Hematopoietic multipotent progenitor cell treated with erythropoietin and hydrocortisone succinate and interleukin-3 and kit ligand, for 4 days (in vitro differentiated cells): Measurements from ENCODE around the gene SP3.

Experiments used
- DNase-seq: peaks from one replicate; pipeline ENCODE4 v3.0.0-alpha.2; 2015

The SP3 gene

DNA sequence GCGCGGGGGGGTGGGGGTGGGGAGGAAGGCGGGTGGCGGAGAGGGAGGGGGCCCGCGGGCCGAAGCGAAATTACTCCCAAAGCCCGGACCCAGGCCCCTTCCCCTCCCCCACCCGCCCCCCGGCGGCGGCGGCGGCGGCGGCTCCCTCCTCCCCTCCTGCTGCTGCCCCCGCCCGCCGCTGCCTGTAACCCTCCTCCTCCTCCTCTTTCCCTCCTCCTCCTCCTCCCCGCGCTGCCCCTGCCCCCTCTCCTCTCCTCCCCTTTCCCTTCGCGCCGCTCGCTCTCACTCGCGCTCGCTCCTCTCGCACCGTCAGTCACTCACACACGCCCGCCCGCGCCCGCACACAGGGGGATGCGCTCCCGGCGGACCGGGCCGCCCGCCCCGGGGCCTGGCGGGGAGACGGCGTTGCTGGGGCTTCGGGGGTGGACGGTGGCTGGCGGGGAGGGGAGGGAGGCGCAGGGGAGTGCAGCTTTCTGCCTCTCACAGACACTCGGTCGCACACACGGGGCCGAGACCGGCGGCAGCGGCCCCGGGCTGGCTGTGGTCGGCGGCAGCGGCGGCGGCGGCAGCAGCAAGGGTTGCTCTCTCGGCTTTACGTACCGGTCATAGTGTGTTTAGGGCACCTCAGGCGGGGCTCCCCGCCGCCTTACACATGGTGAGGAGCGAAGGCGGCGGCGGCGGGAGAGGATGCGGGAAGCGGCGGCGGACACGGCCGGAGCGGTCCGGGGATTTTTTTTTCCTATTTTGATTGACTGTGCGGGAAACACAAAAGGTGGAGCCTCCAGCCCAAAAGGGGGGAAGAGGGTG, 405 bp downstream of the SP3 start:
- DNase-seq, result peak; percentile 97

GRCh38 chr2:173963817-173964564, 1.2 kb downstream of the SP3 start:
- peak; percentile 97 for DNase-seq

DNA sequence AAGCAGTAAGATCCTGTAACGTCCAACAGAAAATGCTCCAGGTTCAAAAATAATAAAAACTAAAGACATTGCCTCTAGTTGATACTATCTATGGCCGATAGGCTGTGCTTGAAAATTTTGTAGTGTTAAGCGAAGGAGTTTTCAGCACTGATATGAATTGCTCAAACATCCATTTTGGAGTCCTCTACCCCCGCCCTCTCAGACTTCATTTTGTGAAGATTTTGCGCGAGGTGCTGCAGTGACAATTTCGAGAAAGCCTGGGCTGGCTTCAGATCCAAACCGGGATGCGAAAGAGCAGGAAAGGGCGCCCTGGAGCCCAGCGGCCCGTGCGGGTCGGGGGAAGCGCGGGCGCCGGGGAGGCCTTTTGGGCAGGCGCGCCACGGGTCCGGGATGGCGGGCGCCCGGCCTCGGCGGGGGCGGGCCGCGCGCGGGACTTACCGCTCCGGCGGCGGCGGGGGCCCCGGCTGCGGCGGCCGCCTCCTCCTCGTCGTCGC, 1.8 kb downstream of the SP3 start:
- DNase-seq, result peak; percentile 91

DNA sequence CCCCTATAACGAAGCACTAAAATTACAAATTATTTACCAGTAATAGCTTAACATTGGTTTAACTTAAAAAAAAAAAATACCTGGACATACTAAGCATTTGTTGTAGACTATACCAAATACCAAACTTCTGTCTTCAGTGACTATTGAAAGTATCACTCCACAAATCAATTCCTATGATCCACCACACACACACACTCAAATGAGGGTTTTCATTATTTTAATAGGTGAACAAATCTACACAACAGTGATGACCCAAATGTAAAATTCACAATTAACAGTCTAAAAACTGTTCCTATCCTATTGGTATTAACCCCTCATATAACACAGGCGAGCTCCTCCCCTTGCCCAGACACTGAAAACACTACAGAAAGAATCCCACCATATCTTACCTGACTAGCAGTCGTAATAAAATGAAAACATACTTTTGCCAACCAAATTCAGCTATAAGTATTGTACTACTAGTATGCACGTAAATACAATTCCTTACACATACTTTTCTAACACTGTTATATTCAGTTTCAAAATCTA, 2.5 kb downstream of the SP3 start:
- DNase-seq, result peak; percentile 52

DNA sequence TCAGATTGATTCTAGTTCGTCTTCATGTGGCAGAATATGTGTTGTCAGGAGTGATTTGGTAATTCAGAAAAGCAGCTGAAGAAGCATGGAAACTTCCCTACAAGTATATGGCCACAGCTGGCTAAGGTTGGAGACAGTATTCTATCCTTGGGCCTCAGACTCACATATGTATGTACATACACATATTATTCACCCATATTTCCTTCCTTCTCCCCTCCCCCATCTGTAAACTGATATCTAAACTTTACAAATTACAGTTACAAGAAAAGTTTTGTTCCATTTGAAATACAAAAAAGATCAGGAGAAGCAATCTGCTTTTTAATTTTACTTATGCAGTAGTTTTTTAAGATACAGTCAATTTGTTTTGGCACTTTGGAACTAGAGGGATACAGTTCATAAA, 3.1 kb downstream of the SP3 start:
- DNase-seq, result peak; percentile 49

DNA sequence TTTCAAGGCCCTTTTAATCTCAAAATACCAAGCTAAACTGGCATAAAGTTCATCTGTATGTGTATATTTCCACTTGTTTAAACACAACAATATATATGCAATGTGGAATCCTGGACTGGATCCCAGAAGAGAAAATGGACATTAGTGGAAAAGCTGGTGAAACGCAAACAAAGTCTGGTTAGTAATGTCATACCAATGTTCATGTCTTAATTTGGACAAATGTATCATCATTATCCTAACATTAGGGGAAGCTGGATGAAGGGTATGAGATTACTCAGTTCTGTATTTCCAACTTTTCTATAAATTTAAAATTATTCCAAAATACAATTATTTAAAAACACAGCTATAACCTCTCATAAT, 3.8 kb downstream of the SP3 start:
- no peak for DNase-seq

DNA sequence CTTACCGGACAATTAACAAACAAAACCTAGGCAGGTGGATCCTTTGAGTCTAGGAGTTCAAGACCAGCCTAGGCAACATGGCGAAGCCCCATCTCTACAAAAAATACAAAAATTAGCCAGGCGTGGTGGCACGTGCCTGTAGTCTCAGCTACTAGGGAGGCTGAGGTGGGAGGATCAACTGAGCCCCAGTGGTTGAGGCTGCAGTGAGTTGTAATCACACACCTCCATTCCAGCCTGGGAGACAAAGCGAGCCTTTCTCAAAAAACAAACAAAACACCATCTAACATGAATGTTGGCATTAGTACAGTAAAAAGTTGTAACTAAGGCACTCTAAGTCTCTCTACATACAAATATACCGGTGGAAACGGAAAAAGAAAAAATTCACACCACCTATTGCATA, 5.3 kb downstream of the SP3 start:
- DNase-seq, result no peak

DNA sequence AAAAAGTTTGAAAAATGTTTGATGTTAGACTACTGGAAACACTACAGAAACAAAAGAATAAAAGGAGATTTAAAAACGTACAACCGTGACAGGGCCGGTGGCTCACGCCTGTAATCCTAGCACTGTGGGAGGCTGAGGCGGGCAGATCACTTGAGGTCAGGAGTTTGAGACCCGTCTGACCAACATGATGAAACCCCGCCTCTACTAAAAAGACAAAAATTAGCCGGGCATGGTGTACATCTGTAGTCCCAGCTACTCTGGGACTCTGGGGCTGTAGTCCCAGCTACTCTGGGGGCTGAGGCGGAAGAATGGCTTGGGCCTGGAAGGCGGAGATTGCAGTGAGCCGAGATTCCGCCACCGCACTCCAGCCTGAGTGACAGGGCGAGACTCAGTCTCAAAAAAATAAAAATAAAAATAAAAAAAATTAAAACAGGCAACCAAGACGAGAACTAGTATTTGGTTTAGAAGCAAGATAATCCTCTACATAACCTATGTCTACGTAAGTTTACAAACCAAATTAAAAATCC, 5.8 kb downstream of the SP3 start:
- no peak for DNase-seq

DNA sequence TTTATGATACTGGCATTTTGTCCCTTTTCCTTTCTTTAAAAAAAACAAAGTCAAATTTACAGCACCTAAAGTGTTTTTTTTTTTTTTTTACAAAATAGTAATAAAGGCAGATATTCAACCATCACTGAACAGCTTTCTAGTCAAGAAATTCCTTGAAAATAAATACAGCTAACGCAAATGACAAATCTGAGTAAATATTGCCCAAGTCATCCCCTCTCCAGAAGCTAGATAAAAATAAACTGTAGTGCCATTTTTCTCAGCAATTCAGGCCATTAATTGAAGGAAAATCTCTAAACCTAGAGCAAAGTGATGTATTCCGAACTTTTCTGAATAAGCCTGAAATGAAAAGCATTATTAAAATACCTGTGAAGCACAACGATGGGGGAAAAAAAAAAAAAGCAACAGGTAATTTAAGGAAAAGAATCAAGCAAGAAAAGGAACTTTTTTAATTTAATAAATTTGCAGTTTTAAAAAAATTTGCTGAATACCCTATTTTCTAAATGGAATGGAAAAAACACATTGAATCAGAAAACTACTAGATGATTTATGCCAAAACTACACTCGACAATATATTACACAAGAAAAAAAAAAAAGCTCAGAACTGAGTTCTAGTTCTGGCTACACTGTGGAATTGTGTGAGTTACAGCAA, 6.9 kb downstream of the SP3 start:
- DNase-seq, result no peak

- DNase-seq, result no peak
Observed at GRCh38 chr2:173957517-173957916, 7.7 kb downstream of the SP3 start.

- DNase-seq, result no peak
Observed at GRCh38 chr2:173956454-173956853, 8.7 kb downstream of the SP3 start.

GRCh38 chr2:173955867-173956266, 9.3 kb downstream of the SP3 start:
- DNase-seq, result no peak

DNA sequence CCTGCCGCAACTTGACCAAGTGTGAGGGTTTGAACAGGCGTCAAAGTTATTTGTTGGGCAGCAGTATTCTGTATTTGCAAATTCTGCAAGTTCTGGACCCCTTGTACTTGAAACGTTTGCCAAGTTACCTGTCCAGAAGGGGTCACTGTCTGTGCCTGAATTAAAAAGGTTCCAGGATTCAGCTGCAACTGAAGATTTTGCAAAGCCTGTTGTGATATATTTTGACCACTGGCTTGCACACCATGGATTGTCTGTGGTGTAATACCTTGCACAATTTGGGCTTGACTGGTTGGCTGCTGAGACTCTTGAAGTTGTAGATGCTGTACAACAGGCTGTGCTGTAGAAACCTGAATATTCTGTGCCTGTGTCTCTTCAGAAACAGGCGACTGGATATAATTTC, 10.2 kb downstream of the SP3 start:
- DNase-seq, result peak; percentile 38

DNA sequence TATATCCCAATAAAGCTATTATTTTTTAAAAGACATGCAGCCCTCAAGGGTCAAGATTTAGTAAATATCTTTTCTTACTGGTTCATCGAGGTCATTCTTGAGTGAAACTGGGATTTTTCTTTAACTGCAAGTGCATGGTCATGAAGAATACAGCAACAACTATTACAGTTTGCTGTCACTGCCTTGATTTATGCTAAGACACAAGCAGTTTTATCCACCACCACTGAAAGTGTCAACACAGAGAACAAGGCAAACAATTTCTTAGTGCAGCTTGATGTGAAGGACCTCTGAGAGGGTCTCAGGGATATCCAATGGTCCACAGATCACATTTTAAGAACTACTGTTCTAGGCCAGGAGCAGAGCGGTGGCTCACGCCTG, 12.1 kb downstream of the SP3 start:
- DNase-seq, result no peak

DNA sequence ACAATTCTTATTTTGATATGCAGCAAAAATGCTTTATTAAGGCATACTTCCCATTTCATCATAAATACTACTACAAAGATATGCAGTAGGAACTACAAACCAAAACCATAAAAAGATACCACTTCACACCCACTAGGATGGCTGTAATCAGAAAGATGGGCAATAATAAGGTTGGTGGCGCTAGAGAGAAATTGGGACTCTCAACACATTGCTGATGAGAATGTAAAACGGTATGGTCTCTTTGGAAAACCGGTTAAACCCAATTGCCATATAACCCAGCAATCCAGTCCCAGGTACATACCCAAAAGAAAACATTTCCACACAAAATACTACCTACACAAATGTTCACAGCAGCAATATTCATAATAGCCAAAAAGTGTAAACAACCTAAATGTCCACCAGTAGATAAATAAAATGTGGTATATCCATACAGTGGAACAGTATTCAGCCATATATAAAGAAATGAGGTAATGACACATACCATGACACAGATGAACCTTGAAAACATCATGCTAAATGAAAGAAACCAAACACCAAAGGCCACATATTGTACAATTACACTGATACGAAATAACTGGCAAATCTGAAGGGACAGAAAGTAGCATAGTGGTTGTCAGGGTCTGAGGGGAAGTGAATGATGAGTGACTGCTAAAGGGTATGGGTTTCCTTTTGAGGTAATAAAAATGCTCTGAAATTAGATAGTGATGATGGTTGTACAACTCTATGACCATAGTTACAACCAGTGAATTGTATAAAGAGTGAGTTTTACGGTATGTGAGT, 12.7 kb downstream of the SP3 start:
- DNase-seq, result peak; percentile 46

GRCh38 chr2:173948842-173949241, 16.3 kb downstream of the SP3 start:
- no peak for DNase-seq

- DNase-seq, result no peak
Observed at GRCh38 chr2:173948198-173948597, 17.0 kb downstream of the SP3 start.

DNA sequence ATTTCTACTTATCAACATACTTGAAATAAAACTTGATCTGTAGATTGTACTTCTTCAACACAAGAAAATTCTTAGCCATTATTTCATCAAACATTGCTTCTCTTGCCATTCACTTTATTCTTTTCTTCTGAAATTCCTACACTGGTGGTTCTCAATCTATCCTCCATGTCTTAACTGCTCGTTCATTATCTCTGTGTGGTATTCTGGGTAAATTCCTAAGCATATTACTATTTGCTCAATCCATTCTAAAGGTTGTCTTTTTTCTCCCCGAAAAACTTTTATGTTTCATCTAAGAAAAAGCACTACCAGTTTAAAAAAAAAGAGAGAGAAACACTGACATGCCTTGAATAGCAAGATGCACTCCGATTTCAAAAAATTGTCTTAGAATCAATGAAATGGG, 18.0 kb downstream of the SP3 start:
- no peak for DNase-seq

GRCh38 chr2:173943738-173944137, 21.4 kb downstream of the SP3 start:
- DNase-seq, result no peak

DNA sequence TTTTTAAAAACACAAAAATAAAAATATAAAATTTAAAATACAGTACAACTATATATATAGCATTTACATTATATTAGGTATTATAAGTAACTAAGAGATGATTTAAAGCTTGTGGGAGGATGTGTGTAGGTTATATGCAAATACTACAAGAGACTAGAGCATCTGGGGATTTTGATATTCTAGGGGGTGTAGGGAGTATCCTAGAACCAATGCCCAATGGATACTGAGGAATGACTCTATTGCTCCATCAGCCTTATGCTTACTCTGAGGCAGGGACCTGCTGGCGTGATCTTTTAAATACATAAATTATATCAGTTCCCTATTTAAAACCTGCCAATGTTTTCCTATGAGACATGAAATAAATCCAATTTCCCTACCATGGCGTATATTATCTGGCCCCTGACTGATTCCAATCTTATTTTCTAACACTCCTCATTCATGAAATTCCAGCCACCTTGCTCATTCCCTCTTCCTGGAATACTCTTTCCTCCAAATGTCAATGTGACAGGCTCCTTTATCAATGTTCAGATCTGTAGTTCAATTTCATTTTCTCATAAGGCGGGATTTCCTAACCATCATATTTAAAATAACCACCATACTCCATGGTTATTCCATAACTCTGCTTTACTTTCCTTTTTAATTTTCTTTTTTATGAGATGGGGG, 22.2 kb downstream of the SP3 start:
- DNase-seq, result no peak

- peak; percentile 34 for DNase-seq
Observed at GRCh38 chr2:173941567-173941966, 23.6 kb downstream of the SP3 start.
